Trophoblast cell (in vitro differentiated cells and primary cell): Measurements from ENCODE around the gene KRIT1.
"Not testable (repeated sequence)": the region's sequence is repeated elsewhere in the genome, so short reads cannot be mapped to it uniquely, and the experiment has no call there.

Source experiments
- DNase-seq, 2 donors: peaks; one replicate each; pipeline ENCODE4 v3.0.0-alpha.2; 2016
- H2AFZ ChIP-seq: 2 replicates; pipeline ENCODE4 v1.6.1; 2013; ENCODE audit warnings: low read length, moderate library complexity, mild to moderate bottlenecking; ENCODE audit not compliant: insufficient read depth, poor library complexity
- H2AK5ac ChIP-seq: 2 replicates; pipeline ENCODE4 v1.6.1; 2013; ENCODE audit warnings: mild to moderate bottlenecking, low read length
- H2BK120ac ChIP-seq: 2 replicates; pipeline ENCODE4 v1.6.1; 2013; ENCODE audit warnings: low read length, mild to moderate bottlenecking, moderate library complexity; ENCODE audit not compliant: insufficient read depth, poor library complexity
- H2BK12ac ChIP-seq: 2 replicates; pipeline ENCODE4 v1.6.1; 2013; ENCODE audit warnings: mild to moderate bottlenecking, low read length, moderate library complexity
- H2BK5ac ChIP-seq: 2 replicates; pipeline ENCODE4 v1.6.1; 2013; ENCODE audit warnings: low read length, low read depth, moderate library complexity, mild to moderate bottlenecking; ENCODE audit not compliant: poor library complexity
- H3K14ac ChIP-seq: 2 replicates; pipeline ENCODE4 v1.6.1; 2013; ENCODE audit warnings: mild to moderate bottlenecking, low read length
- H3K18ac ChIP-seq: 2 replicates; pipeline ENCODE4 v1.6.1; 2013; ENCODE audit warnings: mild to moderate bottlenecking, low read length
- H3K23ac ChIP-seq: 2 replicates; pipeline ENCODE4 v1.6.1; 2013; ENCODE audit warnings: low read length
- H3K27ac ChIP-seq: 2 replicates; pipeline ENCODE4 v1.5.1; 2013; ENCODE audit warnings: low read depth, mild to moderate bottlenecking, inconsistent platforms, low read length, moderate library complexity
- H3K27me3 ChIP-seq: 2 replicates; pipeline ENCODE4 v1.6.1; 2013; ENCODE audit warnings: inconsistent platforms, mild to moderate bottlenecking, low read length, moderate library complexity; ENCODE audit not compliant: insufficient read depth
- H3K36me3 ChIP-seq, 2 experiments: 1 replicate in 1 of 2; 2 replicates in 1 of 2; pipeline ENCODE4 v1.6.1; 2013; ENCODE audit warnings: low read length in 2 of 2, mild to moderate bottlenecking in 2 of 2, moderate library complexity in 1 of 2; ENCODE audit not compliant: insufficient read depth in 2 of 2, control insufficient read depth in 1 of 2
- H3K4ac ChIP-seq: 2 replicates; pipeline ENCODE4 v1.6.1; 2013; ENCODE audit warnings: low read depth, mild to moderate bottlenecking, low read length, moderate library complexity
- H3K4me1 ChIP-seq, 2 experiments: 1 replicate in 1 of 2; 2 replicates in 1 of 2; pipeline ENCODE4 v1.6.1; 2013; ENCODE audit warnings: low read length in 2 of 2, mild to moderate bottlenecking in 2 of 2, moderate library complexity in 1 of 2; ENCODE audit not compliant: insufficient read depth in 2 of 2, control insufficient read depth in 1 of 2
- H3K4me2 ChIP-seq: 2 replicates; pipeline ENCODE4 v1.6.1; 2013; ENCODE audit warnings: inconsistent platforms, mild to moderate bottlenecking, low read length, moderate library complexity
- H3K4me3 ChIP-seq: 2 replicates; pipeline ENCODE4 v1.5.1; 2013; ENCODE audit warnings: mild to moderate bottlenecking, low read depth, low read length, inconsistent platforms
- H3K79me1 ChIP-seq: one replicate; pipeline ENCODE4 v1.6.1; 2013; ENCODE audit warnings: low read length
- H3K79me2 ChIP-seq: 2 replicates; pipeline ENCODE4 v1.6.1; 2013; ENCODE audit warnings: low read length, mild to moderate bottlenecking; ENCODE audit not compliant: control insufficient read depth, insufficient read depth, poor library complexity
- H3K9ac ChIP-seq: 2 replicates; pipeline ENCODE4 v1.6.1; 2013; ENCODE audit warnings: mild to moderate bottlenecking, low read length
- H3K9me3 ChIP-seq: 2 replicates; pipeline ENCODE4 v1.6.1; 2013; ENCODE audit warnings: low read depth, mild to moderate bottlenecking, control low read depth, inconsistent platforms, low read length; ENCODE audit not compliant: insufficient read depth
- H4K12ac ChIP-seq: 2 replicates; pipeline ENCODE4 v1.6.1; 2013; ENCODE audit warnings: low read depth, mild to moderate bottlenecking, low read length, moderate library complexity
- H4K8ac ChIP-seq: 2 replicates; pipeline ENCODE4 v1.6.1; 2013; ENCODE audit warnings: low read depth, mild to moderate bottlenecking, low read length, moderate library complexity
- H4K91ac ChIP-seq: one replicate; pipeline ENCODE4 v1.6.1; 2013; ENCODE audit warnings: low read depth, mild to moderate bottlenecking, low read length, moderate library complexity
- WGBS: extraction: QIAGEN DNeasy Blood & Tissue Kit; methylation state at CpG from one replicate; pipeline ENCODE4 v1.1.7; 2013; ENCODE audit warnings: missing lambda C conversion rate; ENCODE audit not compliant: insufficient read length, insufficient coverage; ENCODE audit errors: extremely low coverage; 5-methylcytosine and 5-hydroxymethylcytosine counted together

Gene KRIT1

GRCh38 chr7:92177362-92177761, 68.4 kb downstream of the KRIT1 start:
- DNase-seq, result no peak
- H3K4me1 ChIP-seq, result no peaks in the 10 kb centered on the region

GRCh38 chr7:92169529-92169928, 76.2 kb downstream of the KRIT1 start:
- not testable (repeated sequence) for H3K9ac ChIP-seq, H4K91ac ChIP-seq, H2BK5ac ChIP-seq, H3K4me1 ChIP-seq, H3K18ac ChIP-seq, H3K4ac ChIP-seq, H3K23ac ChIP-seq, H4K8ac ChIP-seq, H3K79me2 ChIP-seq, H3K79me1 ChIP-seq, H3K27me3 ChIP-seq, H2AK5ac ChIP-seq, H4K12ac ChIP-seq, H2AFZ ChIP-seq, H2BK12ac ChIP-seq, H3K14ac ChIP-seq, H3K4me3 ChIP-seq, DNase-seq, H2BK120ac ChIP-seq, H3K36me3 ChIP-seq, H3K27ac ChIP-seq, H3K9me3 ChIP-seq, H3K4me2 ChIP-seq
- WGBS, result no CpG with 5 or more reads among the region's 2 CpGs

More at GRCh38 chr7:92177362-92177761, 68.4 kb downstream of the KRIT1 start:
- Histone ChIP-seq H2BK120ac (no peak overlapping the region), H4K8ac (no peak overlapping the region), H4K91ac (no peak overlapping the region), H2AK5ac (no peak overlapping the region), H4K12ac (no peak overlapping the region), H3K79me2 (no peaks in the 10 kb centered on the region), H3K23ac (no peak overlapping the region), H2AFZ (no peak overlapping the region), H3K4me3 (no peak overlapping the region), H2BK5ac (no peak overlapping the region), H3K9ac (no peak overlapping the region), H3K4me2 (no peak overlapping the region), H3K4ac (no peak overlapping the region), H3K36me3 (no peaks in the 10 kb centered on the region), H3K79me1 (no peaks in the 10 kb centered on the region), H3K18ac (no peak overlapping the region), H3K9me3 (no peaks in the 10 kb centered on the region), H2BK12ac (no peak overlapping the region), H3K27me3 (no peaks in the 10 kb centered on the region), H3K14ac (no peak overlapping the region), H3K27ac (no peak overlapping the region)

DNA sequence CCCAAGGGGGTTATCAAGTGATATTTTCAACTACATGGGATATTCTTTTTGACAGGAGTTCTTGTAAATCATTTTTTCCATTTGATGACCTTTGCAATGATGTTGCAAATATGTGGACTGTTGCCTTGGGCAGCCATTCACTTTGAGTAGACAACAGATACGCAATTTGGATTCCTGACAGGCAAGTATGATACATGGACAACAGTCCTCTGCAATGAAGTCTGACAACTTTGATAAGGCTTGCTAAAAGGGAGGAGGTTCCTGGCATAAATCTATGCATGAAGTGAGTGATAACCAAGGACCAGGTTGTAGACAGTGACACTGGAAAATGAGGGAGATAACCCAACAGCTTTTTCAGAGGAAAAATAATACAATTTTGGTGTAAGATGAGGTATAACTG, 84.4 kb downstream of the KRIT1 start:
- Histone ChIP-seq H3K79me1 (peaks cover 2% of the 10 kb centered on the region), H3K27me3 (no peaks in the 10 kb centered on the region), H2AFZ (no peak overlapping the region), H3K4me3 (no peak overlapping the region), H2AK5ac (no peak overlapping the region), H4K8ac (no peak overlapping the region), H2BK12ac (no peak overlapping the region), H3K4me2 (no peak overlapping the region), H3K27ac (no peak overlapping the region), H3K4me1 (no peaks in the 10 kb centered on the region), H3K14ac (no peak overlapping the region), H3K9ac (no peak overlapping the region), H2BK120ac (no peak overlapping the region), H3K23ac (no peak overlapping the region), H4K91ac (no peak overlapping the region), H3K4ac (no peak overlapping the region), H3K79me2 (no peaks in the 10 kb centered on the region), H3K9me3 (no peaks in the 10 kb centered on the region), H4K12ac (no peak overlapping the region), H3K18ac (no peak overlapping the region), H2BK5ac (no peak overlapping the region), H3K36me3 (no peaks in the 10 kb centered on the region)
- WGBS, result no CpG with 5 or more reads among the region's 1 CpG
- peak; percentile 30 to 81 for DNase-seq

GRCh38 chr7:92158660-92159575, 86.8 kb downstream of the KRIT1 start:
- Histone ChIP-seq H2BK5ac (no peak overlapping the region), H3K4me3 (no peak overlapping the region), H3K27ac (no peak overlapping the region), H3K4me1 (no peaks in the 10 kb centered on the region), H4K8ac (no peak overlapping the region), H3K4ac (no peak overlapping the region), H3K79me2 (no peaks in the 10 kb centered on the region), H3K9ac (no peak overlapping the region), H3K23ac (no peak overlapping the region), H2AK5ac (no peak overlapping the region), H2AFZ (no peak overlapping the region), H3K36me3 (no peaks in the 10 kb centered on the region), H4K12ac (no peak overlapping the region), H2BK12ac (no peak overlapping the region), H3K14ac (no peak overlapping the region), H3K18ac (no peak overlapping the region), H3K4me2 (no peak overlapping the region), H2BK120ac (no peak overlapping the region), H3K9me3 (no peaks in the 10 kb centered on the region), H3K27me3 (no peaks in the 10 kb centered on the region), H4K91ac (no peak overlapping the region), H3K79me1 (no peaks in the 10 kb centered on the region)
- no peak for DNase-seq
- no CpG with 5 or more reads among the region's 3 CpGs for WGBS
